Activated CD4-positive, alpha-beta T cell treated with anti-CD3 and anti-CD28 coated beads, Interleukin-2, Interleukin-4, amounts not matched to agents 100 ng/mL and 50 ng/mL, durations not matched to agents 16 hours and 8 hours (primary cell): ENCODE measurements around the gene LIMA1.
"Not testable (repeated sequence)": the region's sequence is repeated elsewhere in the genome, so short reads cannot be mapped to it uniquely, and the experiment has no call there.

Experiments used
- DNase-seq: peaks from one replicate; pipeline ENCODE4 v3.0.0-alpha.2; 2020; ENCODE audit warnings: low spot score

Gene LIMA1

GRCh38 chr12:50285253-50285652 is 1.9 kb upstream of the LIMA1 start:
- DNase-seq = no peak

GRCh38 chr12:50282721-50283228 is 545 bp downstream of the LIMA1 start:
- no peak for DNase-seq

GRCh38 chr12:50279501-50279900 is 3.8 kb downstream of the LIMA1 start:
- DNase-seq = no peak

GRCh38 chr12:50276912-50277671 is 6.2 kb downstream of the LIMA1 start:
- no peak for DNase-seq

- no peak for DNase-seq
Measured at GRCh38 chr12:50276068-50276467, 7.3 kb downstream of the LIMA1 start.

- DNase-seq = no peak
Measured at GRCh38 chr12:50275556-50275955, 7.8 kb downstream of the LIMA1 start.

GRCh38 chr12:50275127-50275526 is 8.2 kb downstream of the LIMA1 start:
- not testable (repeated sequence) for DNase-seq

- DNase-seq = no peak
Measured at GRCh38 chr12:50271724-50272247, 11.5 kb downstream of the LIMA1 start.

GRCh38 chr12:50268482-50268881 is 14.8 kb downstream of the LIMA1 start:
- no peak for DNase-seq

GRCh38 chr12:50265770-50266524 is 17.4 kb downstream of the LIMA1 start:
- DNase-seq = no peak

- no peak for DNase-seq
Measured at GRCh38 chr12:50263832-50264231, 19.5 kb downstream of the LIMA1 start.

- DNase-seq = no peak
Measured at GRCh38 chr12:50261654-50262053, 21.7 kb downstream of the LIMA1 start.

GRCh38 chr12:50258167-50258551 is 25.2 kb downstream of the LIMA1 start:
- no peak for DNase-seq

GRCh38 chr12:50257236-50258166 is 25.8 kb downstream of the LIMA1 start:
- no peak for DNase-seq

GRCh38 chr12:50256761-50257160 is 26.6 kb downstream of the LIMA1 start:
- no peak for DNase-seq

GRCh38 chr12:50252977-50253602 is 30.2 kb downstream of the LIMA1 start:
- no peak for DNase-seq

- DNase-seq = peak; percentile 79
Measured at GRCh38 chr12:50251619-50252252, 31.6 kb downstream of the LIMA1 start.

GRCh38 chr12:50249464-50250182 is 33.7 kb downstream of the LIMA1 start:
- DNase-seq = peak; percentile 60

- no peak for DNase-seq
Measured at GRCh38 chr12:50248883-50249282, 34.4 kb downstream of the LIMA1 start.

- no peak for DNase-seq
Measured at GRCh38 chr12:50248411-50248810, 34.9 kb downstream of the LIMA1 start.
